ENCODE measurements around the gene NLRC3. TPM values are rescaled to one million over a fixed set of nuclear protein-coding genes. Genes with fewer than 3 reads are reported as not detected.

Gene NLRC3
- total RNA-seq, 1 donor from 2014 or later = 22.2 TPM

DNA sequence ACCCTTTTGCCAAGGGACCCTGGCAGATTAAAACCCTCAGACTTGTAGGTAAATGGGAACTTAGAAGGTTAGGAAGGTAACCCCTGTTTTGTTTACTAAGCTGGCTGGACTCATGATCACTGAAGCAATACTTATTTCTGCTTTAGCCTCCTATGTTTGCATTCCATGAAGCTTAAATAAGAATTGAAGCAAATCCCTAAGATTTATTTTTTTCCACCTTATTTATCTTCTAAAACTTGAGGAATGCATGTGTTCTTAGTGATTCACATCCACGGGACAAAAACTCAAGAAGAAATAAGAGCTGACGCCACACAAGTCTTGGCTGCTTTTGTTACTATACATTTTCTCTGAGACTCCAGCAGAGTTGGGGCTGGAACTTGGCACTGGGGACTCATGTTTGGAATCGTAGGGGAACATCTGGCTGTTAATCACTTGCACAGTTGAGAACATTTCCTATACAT is 40.9 kb downstream of the NLRC3 start:
- ATAC-seq (ENCODE audit: low read depth) (no peak), DNase-seq (no peak)
- Mint-ChIP-seq H3K4me3 (no peak overlapping the region), H3K9me3 (no peaks in the 10 kb centered on the region), H3K27me3 (no peaks in the 10 kb centered on the region), H3K36me3 (ENCODE audit: low read depth) (peaks cover 27% of the 10 kb centered on the region), H3K4me1 (peaks cover 22% of the 10 kb centered on the region), H3K27ac (no peak overlapping the region)
- intact Hi-C loops (cut with micrococcal nuclease) = no loop called here
- ChIA-PET CTCF (interaction anchor here (1.4 to 1.8 kb wide), 2 partner anchors 9 to 11 kb away, joined by 3 to 5 read pairs; no protein-coding TSS in a partner anchor), POLR2A (no interaction called here)
- TF ChIP-seq, protein P1, sequence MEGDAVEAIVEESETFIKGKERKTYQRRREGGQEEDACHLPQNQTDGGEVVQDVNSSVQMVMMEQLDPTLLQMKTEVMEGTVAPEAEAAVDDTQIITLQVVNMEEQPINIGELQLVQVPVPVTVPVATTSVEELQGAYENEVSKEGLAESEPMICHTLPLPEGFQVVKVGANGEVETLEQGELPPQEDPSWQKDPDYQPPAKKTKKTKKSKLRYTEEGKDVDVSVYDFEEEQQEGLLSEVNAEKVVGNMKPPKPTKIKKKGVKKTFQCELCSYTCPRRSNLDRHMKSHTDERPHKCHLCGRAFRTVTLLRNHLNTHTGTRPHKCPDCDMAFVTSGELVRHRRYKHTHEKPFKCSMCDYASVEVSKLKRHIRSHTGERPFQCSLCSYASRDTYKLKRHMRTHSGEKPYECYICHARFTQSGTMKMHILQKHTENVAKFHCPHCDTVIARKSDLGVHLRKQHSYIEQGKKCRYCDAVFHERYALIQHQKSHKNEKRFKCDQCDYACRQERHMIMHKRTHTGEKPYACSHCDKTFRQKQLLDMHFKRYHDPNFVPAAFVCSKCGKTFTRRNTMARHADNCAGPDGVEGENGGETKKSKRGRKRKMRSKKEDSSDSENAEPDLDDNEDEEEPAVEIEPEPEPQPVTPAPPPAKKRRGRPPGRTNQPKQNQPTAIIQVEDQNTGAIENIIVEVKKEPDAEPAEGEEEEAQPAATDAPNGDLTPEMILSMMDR (IDR thresholded peaks at IDR 0.05) = no peak

DNA sequence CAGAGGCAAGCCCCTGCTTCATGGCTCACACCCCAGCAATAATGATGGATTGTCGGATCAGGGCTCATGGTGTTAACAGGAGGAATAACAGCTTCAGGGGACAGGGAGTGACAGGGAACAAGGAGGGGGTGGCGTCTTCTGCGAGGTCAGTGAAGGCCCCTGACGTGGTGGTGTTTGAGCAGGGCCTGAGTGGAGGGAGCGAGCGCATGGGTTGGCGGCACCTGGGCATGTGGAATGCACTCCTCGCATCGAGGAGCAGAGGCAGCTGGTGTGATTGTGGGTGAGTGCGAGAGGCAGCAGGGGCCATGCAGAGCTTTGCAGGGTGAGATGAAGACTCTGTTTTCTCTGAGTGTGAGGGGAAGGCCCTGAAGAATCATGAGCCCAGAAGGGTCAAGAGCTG is 43.1 kb downstream of the NLRC3 start:
- H3K27ac Mint-ChIP-seq = no peak overlapping the region
- TF ChIP-seq, protein P1 (IDR thresholded peaks at IDR 0.05) = no peak
- no peak for ATAC-seq (ENCODE audit: low read depth)
- intact Hi-C loops (cut with micrococcal nuclease) = no loop called here
- DNase-seq = no peak
- peaks cover 22% of the 10 kb centered on the region for H3K4me1 Mint-ChIP-seq
- H3K27me3 Mint-ChIP-seq = no peaks in the 10 kb centered on the region
- ChIA-PET POLR2A (no interaction called here), CTCF (no interaction called here)
- no peaks in the 10 kb centered on the region for H3K9me3 Mint-ChIP-seq
- H3K4me3 Mint-ChIP-seq = no peak overlapping the region
- peaks cover 16% of the 10 kb centered on the region for H3K36me3 Mint-ChIP-seq (ENCODE audit: low read depth)

DNA sequence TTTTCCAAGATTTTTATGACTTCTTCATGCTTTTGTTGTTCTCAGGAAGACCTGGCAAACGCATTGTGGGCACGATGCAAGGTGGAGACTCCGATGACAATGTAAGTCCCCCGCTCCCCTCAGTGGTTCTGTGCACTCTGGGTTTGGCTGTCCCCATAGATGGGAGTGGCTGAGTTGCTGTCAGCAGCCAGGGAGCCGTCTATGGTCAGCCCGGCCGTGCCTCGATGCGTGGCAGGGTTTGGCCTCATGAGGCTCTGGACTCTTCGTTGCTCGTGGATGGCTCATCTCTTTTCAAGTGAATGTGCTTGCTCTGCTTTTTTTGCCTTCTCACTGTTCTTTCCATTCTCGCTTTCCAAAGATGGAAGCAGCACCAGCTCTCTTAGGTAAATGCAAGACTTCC is 44.5 kb downstream of the NLRC3 start:
- POLR2A ChIA-PET = no interaction called here
- intact Hi-C loops (cut with micrococcal nuclease) = no loop called here
- no peak overlapping the region for H3K4me3 Mint-ChIP-seq

DNA sequence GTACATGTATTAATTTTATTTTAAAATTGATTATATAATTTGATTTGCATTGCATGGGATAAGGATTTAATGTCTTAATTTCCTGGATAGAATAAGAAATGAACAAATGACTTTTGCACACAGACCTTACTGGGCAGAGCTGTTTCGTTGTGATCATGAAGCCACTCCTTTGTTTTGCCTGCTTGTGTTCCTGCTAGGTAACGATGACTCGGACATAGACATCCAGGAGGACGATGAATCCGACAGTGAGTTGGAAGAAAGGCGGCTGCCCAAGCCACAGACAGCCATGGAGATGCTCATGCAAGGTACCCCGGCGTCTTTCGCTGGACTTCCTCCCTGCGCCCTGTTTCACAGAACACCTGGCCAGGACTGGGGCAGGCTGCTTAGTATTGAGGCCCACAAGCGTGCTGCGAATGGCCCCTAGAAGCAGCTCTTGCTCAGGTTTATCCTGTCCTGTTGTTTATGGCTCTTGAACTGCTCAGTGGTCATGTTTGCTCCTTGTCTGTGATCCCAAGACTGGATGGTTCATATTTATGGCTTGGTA is 46.8 kb downstream of the NLRC3 start:
- ATAC-seq (ENCODE audit: low read depth) = no peak
- H3K4me1 Mint-ChIP-seq = peaks cover 21% of the 10 kb centered on the region

More for the DNA sequence above, 44.5 kb downstream of the NLRC3 start:
- CTCF ChIA-PET = no interaction called here
- Mint-ChIP-seq H3K9me3 (no peaks in the 10 kb centered on the region), H3K27me3 (no peaks in the 10 kb centered on the region), H3K36me3 (ENCODE audit: low read depth) (peaks cover 16% of the 10 kb centered on the region), H3K4me1 (peaks cover 25% of the 10 kb centered on the region), H3K27ac (no peak overlapping the region)
- TF ChIP-seq, protein P1 (IDR thresholded peaks at IDR 0.05) = no peak
- DNase-seq (no peak), ATAC-seq (ENCODE audit: low read depth) (no peak)

DNA sequence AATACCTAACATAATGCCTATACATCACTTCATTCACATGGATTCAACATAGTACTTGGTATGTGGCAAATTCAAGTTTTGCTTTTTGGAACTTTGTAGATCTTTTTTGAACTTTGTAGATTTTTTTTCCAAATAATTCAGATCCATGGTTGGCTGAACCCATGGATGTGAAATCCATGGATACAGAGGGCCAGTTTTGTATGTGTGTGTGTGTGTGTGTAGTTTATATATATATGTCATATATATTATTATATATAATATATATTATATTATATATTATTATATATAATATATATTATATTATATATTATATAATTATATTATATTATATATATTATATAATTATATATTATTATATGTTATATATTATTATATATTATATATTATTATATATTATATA is 48.0 kb downstream of the NLRC3 start:
- intact Hi-C loops (cut with micrococcal nuclease) = loop anchor here (5.0 kb wide), 1 partner anchor 353 kb away; the partner anchor contains the start of gene CREBBP
- ChIA-PET CTCF (no interaction called here), POLR2A (no interaction called here)
- Mint-ChIP-seq H3K4me1 (peaks cover 11% of the 10 kb centered on the region), H3K27me3 (no peaks in the 10 kb centered on the region), H3K9me3 (no peaks in the 10 kb centered on the region), H3K36me3 (ENCODE audit: low read depth) (peaks cover 16% of the 10 kb centered on the region), H3K27ac (no peak overlapping the region), H3K4me3 (no peak overlapping the region)
- DNase-seq (no peak), ATAC-seq (ENCODE audit: low read depth) (no peak)
- TF ChIP-seq, protein P1 (IDR thresholded peaks at IDR 0.05) = no peak

More for the DNA sequence above, 46.8 kb downstream of the NLRC3 start:
- TF ChIP-seq, protein P1 (IDR thresholded peaks at IDR 0.05) = no peak
- CTCF ChIA-PET = no interaction called here
- intact Hi-C loops (cut with micrococcal nuclease) = no loop called here
- Mint-ChIP-seq H3K4me3 (no peak overlapping the region), H3K27ac (no peak overlapping the region), H3K27me3 (no peaks in the 10 kb centered on the region), H3K9me3 (no peaks in the 10 kb centered on the region), H3K36me3 (ENCODE audit: low read depth) (peaks cover 14% of the 10 kb centered on the region)
- DNase-seq = no peak
- POLR2A ChIA-PET = no interaction called here
